Hypothalamus (tissue), 51 donors: ENCODE data around the gene GJA4.

Experiments
- DNase-seq, 51 donors: peaks; one replicate each; lab custom pipeline; 2025; lab: John Stamatoyannopoulos, UW

The GJA4 gene

GRCh38 chr1:34827341-34827941, 34.6 kb downstream of the GJA4 start:
- no peak for DNase-seq

- DNase-seq = no peak
Measured at GRCh38 chr1:34828611-34829010, 35.8 kb downstream of the GJA4 start.

GRCh38 chr1:34829250-34829649, 36.5 kb downstream of the GJA4 start:
- no peak for DNase-seq

GRCh38 chr1:34831721-34832246, 39.0 kb downstream of the GJA4 start:
- no peak for DNase-seq

- DNase-seq = no peak
Measured at GRCh38 chr1:34833711-34834110, 40.9 kb downstream of the GJA4 start.

- no peak for DNase-seq
Measured at GRCh38 chr1:34839526-34840305, 46.9 kb downstream of the GJA4 start.

- DNase-seq = no peak
Measured at GRCh38 chr1:34840426-34840825, 47.6 kb downstream of the GJA4 start.

- DNase-seq = no peak
Measured at GRCh38 chr1:34842073-34842472, 49.3 kb downstream of the GJA4 start.

- DNase-seq = peak in 1 of 51 donors; percentile 3
Measured at GRCh38 chr1:34842952-34843371, 50.2 kb downstream of the GJA4 start.

- no peak for DNase-seq
Measured at GRCh38 chr1:34843392-34844251, 50.8 kb downstream of the GJA4 start.

GRCh38 chr1:34844252-34844634, 51.4 kb downstream of the GJA4 start:
- DNase-seq = peak in 8 of 51 donors; percentile 5 to 32 (median 22)
